Right lung (tissue), 5 donors: ENCODE results near the gene TUBGCP4. TPM values are rescaled to one million over a fixed set of nuclear protein-coding genes. Genes with fewer than 3 reads are reported as not detected.

ENCODE experiments used
- polyA plus RNA-seq, 5 donors: library from polyadenylated mRNA; unstranded; fragments of 120-200 nt; gene quantifications; one replicate each; pipeline versions ENCODE4 v1.2.1 to v1.2.3, GENCODE V29; 2013; ENCODE audit warnings: inconsistent platforms in 1 of 5, low replicate concordance in 1 of 5; ENCODE audit not compliant: insufficient read length in 5 of 5, insufficient read depth in 1 of 5

TUBGCP4 gene
- polyA plus RNA-seq, 5 donors = 24.9 to 30.4 (median 29.1) TPM

Other genes with a start within 250 kb of the TUBGCP4 start
- gene TMEM62, start 237.5 kb upstream of the TUBGCP4 start, polyA plus RNA-seq = 10 to 100 TPM; 15.5 to 24.2 (median 20.5) TPM
- 10 to 100 TPM; 52.1 to 64.8 (median 57.9) TPM for gene CCNDBP1, start 185.7 kb upstream of the TUBGCP4 start, polyA plus RNA-seq
- gene EPB42, start 150.1 kb upstream of the TUBGCP4 start, polyA plus RNA-seq = 1 to 10 TPM; 1.5 to 6.7 (median 3.8) TPM
- under 1 TPM in 1 of 5 donors, not detected in 4; 0.09 TPM for gene TGM5, start 104.2 kb upstream of the TUBGCP4 start, polyA plus RNA-seq
- not detected for gene TGM7, start 68.8 kb upstream of the TUBGCP4 start, polyA plus RNA-seq
- gene LCMT2, start 40.5 kb upstream of the TUBGCP4 start, polyA plus RNA-seq = 10 to 100 TPM in 1 of 5 donors, 1 to 10 TPM in 4; 8.1 to 10.6 (median 9.0) TPM
- 10 to 100 TPM; 23.9 to 33.9 (median 31.9) TPM for gene ZSCAN29, start 58 bp upstream of the TUBGCP4 start, polyA plus RNA-seq
- 100 to 1,000 TPM in 1 of 5 donors, 10 to 100 TPM in 4; 58.3 to 104 (median 93.1) TPM for gene TP53BP1, start 122.1 kb downstream of the TUBGCP4 start, polyA plus RNA-seq
- gene MAP1A, start 146.5 kb downstream of the TUBGCP4 start, polyA plus RNA-seq = 1 to 10 TPM; 5.8 to 9.3 (median 7.4) TPM
- 10 to 100 TPM; 17.7 to 27.6 (median 25.6) TPM for gene PPIP5K1, start 219.1 kb downstream of the TUBGCP4 start, polyA plus RNA-seq
- gene CKMT1B, start 222.9 kb downstream of the TUBGCP4 start, polyA plus RNA-seq = under 1 TPM in 4 of 5 donors, not detected in 1; 0.26 to 0.68 (median 0.49) TPM
- gene STRC, start 247.7 kb downstream of the TUBGCP4 start, polyA plus RNA-seq = 1 to 10 TPM in 1 of 5 donors, under 1 TPM in 4; 0.58 to 1.9 (median 0.73) TPM